ENCODE results near the gene SPATA6.

Gene SPATA6

DNA sequence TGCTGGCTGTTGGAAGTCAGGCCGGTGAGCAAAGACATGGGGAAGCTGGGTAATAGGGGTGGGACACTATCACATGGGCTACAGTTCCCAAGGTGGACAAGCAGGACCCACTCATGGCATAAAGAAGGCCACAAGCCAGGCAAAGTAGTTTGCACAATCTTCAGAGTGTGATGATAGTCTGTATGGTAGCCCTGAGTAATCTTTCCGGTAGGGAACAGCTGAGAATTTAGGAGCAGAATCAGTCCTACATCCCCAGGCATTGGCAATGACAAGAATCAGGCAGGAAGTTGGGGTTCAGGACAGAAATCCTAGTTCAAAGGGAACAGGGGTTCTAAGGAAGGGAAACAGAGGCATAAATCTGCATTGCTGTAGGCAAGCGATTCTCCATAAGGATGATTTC lies 23.9 kb upstream of the SPATA6 start:
- no peak for DNase-seq (ENCODE audit: low spot score)
- in situ Hi-C loops (cut with MboI; ENCODE audit: low pct_unique_long_range_greater_than_20kb, low sequenced_read_pairs, unreplicated experiment): no loop called here

DNA sequence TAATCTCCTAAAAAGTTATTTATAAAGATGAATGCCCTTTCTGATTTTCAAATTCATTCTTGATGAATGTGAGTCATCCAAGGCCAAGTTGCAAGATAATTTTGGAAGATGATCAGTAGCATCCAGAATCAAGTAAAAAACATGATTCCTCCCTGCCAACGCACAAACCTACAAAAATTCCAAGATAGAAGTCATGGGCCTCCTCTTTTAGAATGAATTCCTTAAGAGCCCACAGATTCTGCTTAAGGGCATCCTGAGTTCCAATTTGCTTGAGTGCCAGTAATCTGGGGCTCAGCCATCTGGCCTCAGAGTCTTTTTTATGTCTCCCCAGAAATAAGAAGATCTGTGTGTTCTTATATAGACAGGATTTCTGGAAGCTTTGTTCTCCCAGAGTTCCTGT lies 23.2 kb upstream of the SPATA6 start:
- in situ Hi-C loops (cut with MboI; ENCODE audit: low pct_unique_long_range_greater_than_20kb, low sequenced_read_pairs, unreplicated experiment): no loop called here
- TF ChIP-seq, protein P1, sequence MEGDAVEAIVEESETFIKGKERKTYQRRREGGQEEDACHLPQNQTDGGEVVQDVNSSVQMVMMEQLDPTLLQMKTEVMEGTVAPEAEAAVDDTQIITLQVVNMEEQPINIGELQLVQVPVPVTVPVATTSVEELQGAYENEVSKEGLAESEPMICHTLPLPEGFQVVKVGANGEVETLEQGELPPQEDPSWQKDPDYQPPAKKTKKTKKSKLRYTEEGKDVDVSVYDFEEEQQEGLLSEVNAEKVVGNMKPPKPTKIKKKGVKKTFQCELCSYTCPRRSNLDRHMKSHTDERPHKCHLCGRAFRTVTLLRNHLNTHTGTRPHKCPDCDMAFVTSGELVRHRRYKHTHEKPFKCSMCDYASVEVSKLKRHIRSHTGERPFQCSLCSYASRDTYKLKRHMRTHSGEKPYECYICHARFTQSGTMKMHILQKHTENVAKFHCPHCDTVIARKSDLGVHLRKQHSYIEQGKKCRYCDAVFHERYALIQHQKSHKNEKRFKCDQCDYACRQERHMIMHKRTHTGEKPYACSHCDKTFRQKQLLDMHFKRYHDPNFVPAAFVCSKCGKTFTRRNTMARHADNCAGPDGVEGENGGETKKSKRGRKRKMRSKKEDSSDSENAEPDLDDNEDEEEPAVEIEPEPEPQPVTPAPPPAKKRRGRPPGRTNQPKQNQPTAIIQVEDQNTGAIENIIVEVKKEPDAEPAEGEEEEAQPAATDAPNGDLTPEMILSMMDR (IDR thresholded peaks at IDR 0.05; ENCODE audit: extremely low read depth, insufficient read depth, missing control alignments): no peak
- no peak for DNase-seq (ENCODE audit: low spot score)

More for the DNA sequence above, 23.9 kb upstream of the SPATA6 start:
- TF ChIP-seq, protein P1 (IDR thresholded peaks at IDR 0.05; ENCODE audit: extremely low read depth, insufficient read depth, missing control alignments): no peak

GRCh38 chr1:48493970-48494769 lies 22.2 kb upstream of the SPATA6 start:
- TF ChIP-seq, protein P1 (IDR thresholded peaks at IDR 0.05; ENCODE audit: extremely low read depth, insufficient read depth, missing control alignments): no peak
- DNase-seq (ENCODE audit: low spot score): no peak
- in situ Hi-C loops (cut with MboI; ENCODE audit: low pct_unique_long_range_greater_than_20kb, low sequenced_read_pairs, unreplicated experiment): no loop called here

GRCh38 chr1:48493041-48493440 lies 21.0 kb upstream of the SPATA6 start:
- TF ChIP-seq, protein P1 (IDR thresholded peaks at IDR 0.05; ENCODE audit: extremely low read depth, insufficient read depth, missing control alignments): no peak
- in situ Hi-C loops (cut with MboI; ENCODE audit: low pct_unique_long_range_greater_than_20kb, low sequenced_read_pairs, unreplicated experiment): no loop called here
- DNase-seq (ENCODE audit: low spot score): no peak

DNA sequence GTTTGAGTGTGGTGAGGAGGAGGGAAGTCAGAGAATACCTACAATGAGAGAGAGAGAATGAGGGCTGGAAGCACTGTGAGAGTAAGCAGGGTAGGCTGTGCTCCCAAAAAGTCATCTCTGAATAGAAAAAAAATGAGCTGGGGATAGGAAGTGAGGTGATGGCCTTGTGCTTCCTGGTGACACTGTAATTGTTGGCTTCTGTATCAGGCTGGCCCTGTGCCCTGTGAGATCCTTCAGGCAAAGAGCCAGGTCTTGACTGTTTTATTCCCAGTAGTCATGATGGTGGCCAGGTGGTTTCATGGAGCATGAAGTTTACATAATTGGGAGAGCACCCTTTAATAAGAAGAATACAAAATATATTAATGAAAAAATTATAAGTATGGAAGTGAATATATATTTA lies 20.4 kb upstream of the SPATA6 start:
- TF ChIP-seq, protein P1 (IDR thresholded peaks at IDR 0.05; ENCODE audit: extremely low read depth, insufficient read depth, missing control alignments): no peak
- in situ Hi-C loops (cut with MboI; ENCODE audit: low pct_unique_long_range_greater_than_20kb, low sequenced_read_pairs, unreplicated experiment): no loop called here
- DNase-seq (ENCODE audit: low spot score): no peak

- in situ Hi-C loops (cut with MboI; ENCODE audit: low pct_unique_long_range_greater_than_20kb, low sequenced_read_pairs, unreplicated experiment): no loop called here
- no peak for DNase-seq (ENCODE audit: low spot score)
- TF ChIP-seq, protein P1 (IDR thresholded peaks at IDR 0.05; ENCODE audit: extremely low read depth, insufficient read depth, missing control alignments): no peak
Observed at GRCh38 chr1:48488721-48489120, 16.7 kb upstream of the SPATA6 start.
